IMR-90 (cell line): ENCODE measurements around the gene IL1RAP. TPM values are rescaled to one million over a fixed set of nuclear protein-coding genes. Genes with fewer than 3 reads are reported as not detected.

Experiments
- ATAC-seq: fragments of 200-7000 bp; cut with Tn5 transposase; 2 replicates; pipeline ENCODE4 v1.9.1; 2020; ENCODE audit warnings: low read depth, mild to moderate bottlenecking, moderate library complexity
- BruUV-seq: library from RNA; stranded (reverse); fragments of 400-500 nt; replicated peaks from 2 replicates; lab custom pipeline; 2021; lab: Mats Ljungman, UMichigan
- CTCF ChIA-PET: fragments of 300-600 bp; formaldehyde crosslinking; extraction: SDS; loops from one replicate; lab custom pipeline; 2021; ENCODE audit warnings: antibody characterized with exemption; lab: Yijun Ruan, JAX
- POLR2A ChIA-PET: fragments of 300-600 bp; sonication (Branson Sonifier 250); formaldehyde crosslinking; loops from one replicate; lab custom pipeline; 2022; ENCODE audit warnings: antibody characterized with exemption; ENCODE audit not compliant: unreplicated experiment; lab: Charles Lee
- DNase-seq: peaks from one replicate; pipeline ENCODE4 v3.0.0; 2013
- H2AFZ ChIP-seq: replicated peaks from 2 replicates; pipeline ENCODE3; 2013; ENCODE audit warnings: low read length, mild to moderate bottlenecking; ENCODE audit not compliant: poor library complexity
- H2AK5ac ChIP-seq: 2 replicates; pipeline ENCODE4 v1.6.1; 2013; ENCODE audit warnings: low read depth, low read length, inconsistent platforms
- H2AK9ac ChIP-seq: replicated peaks from 2 replicates; pipeline ENCODE3; 2013; ENCODE audit warnings: mild to moderate bottlenecking, low read depth, low read length, moderate library complexity; ENCODE audit not compliant: poor library complexity
- H2BK120ac ChIP-seq: 2 replicates; pipeline ENCODE4 v1.6.1; 2013; ENCODE audit warnings: low read depth, low read length, inconsistent platforms
- H2BK15ac ChIP-seq: 3 replicates; pipeline ENCODE4 v1.6.1; 2013; ENCODE audit warnings: low read depth, low read length, inconsistent platforms
- H2BK20ac ChIP-seq: 2 replicates; pipeline ENCODE4 v1.6.1; 2013; ENCODE audit warnings: low read depth, mild to moderate bottlenecking, inconsistent platforms, low read length, moderate library complexity
- H2BK5ac ChIP-seq: 2 replicates; pipeline ENCODE4 v1.6.1; 2013; ENCODE audit warnings: mild to moderate bottlenecking, low read depth, low read length, inconsistent platforms; ENCODE audit not compliant: poor library complexity, severe bottlenecking
- H3K14ac ChIP-seq: replicated peaks from 2 replicates; pipeline ENCODE4 v1.6.1; 2013; ENCODE audit warnings: low read depth, low read length, inconsistent platforms
- H3K18ac ChIP-seq: 2 replicates; pipeline ENCODE4 v1.6.1; 2013; ENCODE audit warnings: low read depth, low read length, control low read depth
- H3K23ac ChIP-seq: 2 replicates; pipeline ENCODE4 v1.6.1; 2013; ENCODE audit warnings: low read depth, low read length, inconsistent platforms
- H3K27ac ChIP-seq: 2 replicates; pipeline ENCODE4 v1.5.1; 2013; ENCODE audit warnings: mild to moderate bottlenecking, control low read depth, low read length; ENCODE audit not compliant: insufficient read depth
- H3K27me3 ChIP-seq: 2 replicates; pipeline ENCODE4 v1.6.1; 2013; ENCODE audit warnings: low read length; ENCODE audit not compliant: control insufficient read depth, insufficient read depth
- H3K36me3 ChIP-seq: 2 replicates; pipeline ENCODE4 v1.6.1; 2013; ENCODE audit warnings: low read length, mixed read lengths; ENCODE audit not compliant: control insufficient read depth, insufficient read depth
- H3K4ac ChIP-seq: 2 replicates; pipeline ENCODE4 v1.6.1; 2013; ENCODE audit warnings: low read depth, low read length, inconsistent platforms
- H3K4me1 ChIP-seq: 2 replicates; pipeline ENCODE4 v1.6.1; 2013; ENCODE audit warnings: low read length, mixed read lengths; ENCODE audit not compliant: control insufficient read depth, insufficient read depth
- H3K4me2 ChIP-seq: 2 replicates; pipeline ENCODE4 v1.6.1; 2013; ENCODE audit warnings: low read depth, mild to moderate bottlenecking, control low read depth, low read length, moderate library complexity
- H3K4me3 ChIP-seq: 2 replicates; pipeline ENCODE4 v1.5.1; 2013; ENCODE audit warnings: low read depth, mild to moderate bottlenecking, control low read depth, low read length, moderate library complexity; ENCODE audit not compliant: insufficient read depth
- H3K56ac ChIP-seq: 2 replicates; pipeline ENCODE4 v1.6.1; 2013; ENCODE audit warnings: low read length, inconsistent platforms; ENCODE audit not compliant: insufficient read depth; ENCODE audit errors: extremely low read depth
- H3K79me1 ChIP-seq, 2 experiments: 2 replicates each; pipeline ENCODE4 v1.6.1; 2013; ENCODE audit warnings: low read length in 2 of 2, inconsistent platforms in 1 of 2, low read depth in 1 of 2
- H3K9ac ChIP-seq: 2 replicates; pipeline ENCODE4 v1.6.1; 2013; ENCODE audit warnings: low read depth, low read length, control low read depth
- H3K9me1 ChIP-seq: 2 replicates; pipeline ENCODE4 v1.6.1; 2013; ENCODE audit warnings: low read length, inconsistent platforms; ENCODE audit not compliant: insufficient read depth
- H3K9me3 ChIP-seq: 2 replicates; pipeline ENCODE4 v1.6.1; 2013; ENCODE audit warnings: low read length; ENCODE audit not compliant: control insufficient read depth, insufficient read depth
- H4K20me1 ChIP-seq: 2 replicates; pipeline ENCODE4 v1.6.1; 2013; ENCODE audit warnings: low read length, inconsistent platforms; ENCODE audit not compliant: insufficient read depth
- H4K5ac ChIP-seq: 2 replicates; pipeline ENCODE4 v1.6.1; 2013; ENCODE audit warnings: mild to moderate bottlenecking, low read depth, low read length, control low read depth
- H4K8ac ChIP-seq, 2 experiments: 2 replicates each; pipeline ENCODE4 v1.6.1; 2013; ENCODE audit warnings: low read depth in 2 of 2, low read length in 2 of 2, control low read depth in 1 of 2, inconsistent platforms in 1 of 2
- H4K91ac ChIP-seq: 2 replicates; pipeline ENCODE4 v1.6.1; 2013; ENCODE audit warnings: low read depth, low read length, inconsistent platforms; ENCODE audit not compliant: insufficient read depth
- BHLHE40 ChIP-seq: fragments of 150-350 bp; IDR thresholded peaks from 2 replicates; pipeline ENCODE4 v1.6.1; 2016; ENCODE audit warnings: mild to moderate bottlenecking, low read depth, low read length
- CHD1 ChIP-seq: IDR thresholded peaks from 2 replicates; pipeline ENCODE4 v1.6.1; 2012; ENCODE audit warnings: low read depth, low read length, improper control_type of control experiment
- ELK1 ChIP-seq: fragments of 150-350 bp; IDR thresholded peaks from 2 replicates; pipeline ENCODE4 v1.6.1; 2016; ENCODE audit warnings: low read depth, mild to moderate bottlenecking, low read length, moderate library complexity, borderline replicate concordance
- FOS ChIP-seq: fragments of 150-350 bp; IDR thresholded peaks from 2 replicates; pipeline ENCODE4 v1.6.1; 2016; ENCODE audit warnings: low read depth, low read length
- MAFK ChIP-seq: IDR thresholded peaks from 2 replicates; pipeline ENCODE4 v1.6.1; 2012; ENCODE audit warnings: low read depth, low read length, improper control_type of control experiment
- MAZ ChIP-seq: IDR thresholded peaks from 2 replicates; pipeline ENCODE4 v1.6.1; 2012; ENCODE audit warnings: low read depth, mild to moderate bottlenecking, low read length, improper control_type of control experiment, moderate library complexity, borderline replicate concordance
- MXI1 ChIP-seq: IDR thresholded peaks from 2 replicates; pipeline ENCODE4 v1.6.1; 2012; ENCODE audit warnings: low read depth, mild to moderate bottlenecking, low read length, moderate library complexity, borderline replicate concordance
- NFE2L2 ChIP-seq: fragments of 150-350 bp; IDR thresholded peaks from 2 replicates; pipeline ENCODE4 v1.6.1; 2016; ENCODE audit warnings: low read depth, mild to moderate bottlenecking, low read length
- POLR2A ChIP-seq: IDR thresholded peaks from 2 replicates; pipeline ENCODE4 v1.6.1; 2012; ENCODE audit warnings: mild to moderate bottlenecking, low read depth, low read length
- RAD21 ChIP-seq: IDR thresholded peaks from 2 replicates; pipeline ENCODE4 v1.6.1; 2012; ENCODE audit warnings: low read length, improper control_type of control experiment
- RCOR1 ChIP-seq: IDR thresholded peaks from 2 replicates; pipeline ENCODE4 v1.6.1; 2012; ENCODE audit warnings: mild to moderate bottlenecking, low read length, improper control_type of control experiment; ENCODE audit not compliant: insufficient replicate concordance
- RFX5 ChIP-seq: IDR thresholded peaks from 2 replicates; pipeline ENCODE4 v1.8.0; 2012; ENCODE audit warnings: low read depth, mild to moderate bottlenecking, low read length, moderate library complexity
- SMC3 ChIP-seq: fragments of 150-350 bp; IDR thresholded peaks from 2 replicates; pipeline ENCODE4 v1.6.1; 2016; ENCODE audit warnings: low read depth, mild to moderate bottlenecking, antibody characterized with exemption, low read length, moderate library complexity
- WGBS, 2 experiments: methylation state at CpG; one replicate each; pipeline versions ENCODE4 v1.1.5 to v1.1.7; 2013; ENCODE audit warnings: missing lambda C conversion rate in 2 of 2; ENCODE audit not compliant: insufficient read length in 1 of 2; ENCODE audit errors: extremely low coverage in 2 of 2; 5-methylcytosine and 5-hydroxymethylcytosine counted together
- dilution Hi-C: fragments of 300-500 bp; cut with HindIII; formaldehyde crosslinking; loops from one replicate; pipeline ENCODE4 v1.14.3; 2018; ENCODE audit warnings: low sequenced_read_pairs; ENCODE audit not compliant: unreplicated experiment
- in situ Hi-C: fragments of 300-500 bp; cut with MboI; formaldehyde crosslinking; loops from 3 replicates; pipeline ENCODE4 v1.14.3; 2019; ENCODE audit warnings: low sequenced_read_pairs, inconsistent platforms, mixed read lengths
- intact Hi-C: fragments of 100-400 bp; cut with micrococcal nuclease; formaldehyde crosslinking; loops from 2 replicates; pipeline ENCODE4 v1.10.0; 2022
- polyA plus RNA-seq, 3 experiments: library from polyadenylated mRNA; depleted of rRNA; stranded (reverse); fragments of >200 nt; gene quantifications; 2 replicates each; pipeline ENCODE4 v1.2.3, GENCODE V29; 2012; ENCODE audit warnings: low replicate concordance in 1 of 3
- total RNA-seq: library from RNA; depleted of rRNA; stranded (reverse); fragments of >200 nt; gene quantifications from 2 replicates; pipeline ENCODE4 v1.2.3, GENCODE V29; 2012
- TF ChIP-seq, protein P1 (sequence below): conservative IDR thresholded peaks from 2 replicates; pipeline ENCODE4 v1.5.1; 2012; ENCODE audit warnings: mild to moderate bottlenecking, low read depth, low read length, improper control_type of control experiment

The IL1RAP gene
- total and polyA plus RNA-seq, 2 of the 4 experiments (the other 2 are of a cell fraction): 8.3 to 11.3 TPM

- Histone ChIP-seq H3K9me3 (no peaks in the 10 kb centered on the region; the same call in 1 of the 2 replicates), H3K9me1 (no peaks in the 10 kb centered on the region), H2AFZ (no peak overlapping the region), H3K4me1 (no peaks in the 10 kb centered on the region), H3K27ac (no peak overlapping the region), H3K9ac (no peak overlapping the region), H2BK120ac (no peak overlapping the region), H3K36me3 (no peaks in the 10 kb centered on the region), H2AK9ac (no peak overlapping the region), H3K4me3 (no peak overlapping the region), H2BK5ac (no peak overlapping the region), H3K18ac (no peak overlapping the region), H4K20me1 (no peaks in the 10 kb centered on the region), H4K8ac (no peak overlapping the region), H2AK5ac (no peak overlapping the region), H3K14ac (no peak overlapping the region), H3K27me3 (no peaks in the 10 kb centered on the region), H3K4ac (no peak overlapping the region), H3K23ac (no peak overlapping the region), H4K5ac (no peak overlapping the region), H3K79me1 (peaks cover 0 to 3% of the 10 kb centered on the region in 2 experiments; a peak in 1 of 4 replicates), H3K56ac (no peak overlapping the region), H4K91ac (no peak overlapping the region), H2BK15ac (no peak overlapping the region), H3K4me2 (no peak overlapping the region), H2BK20ac (no peak overlapping the region)
- ATAC-seq: no peak
- dilution Hi-C loops (no loop called here), intact Hi-C loops (no loop called here), in situ Hi-C loops (no loop called here)
- ChIA-PET POLR2A (no interaction called here), CTCF (interaction anchor here (0.6 kb wide), 1 partner anchor 45 kb away, joined by 3 read pairs; no protein-coding TSS in a partner anchor)
- BruUV-seq: no TSS peak
- WGBS, 2 experiments: 96% methylated on average over 7 of the region's 11 CpGs; no CpG with 5 or more reads in 1 of the 2 experiments
- no peak for DNase-seq
- TF ChIP-seq MXI1 (no peak), RAD21 (no peak), RCOR1 (no peak), NFE2L2 (no peak), POLR2A (no peak), CHD1 (no peak), FOS (no peak), ELK1 (no peak), MAFK (no peak), SMC3 (no peak), MAZ (no peak), RFX5 (no peak), BHLHE40 (no peak)
- TF ChIP-seq, protein P1, sequence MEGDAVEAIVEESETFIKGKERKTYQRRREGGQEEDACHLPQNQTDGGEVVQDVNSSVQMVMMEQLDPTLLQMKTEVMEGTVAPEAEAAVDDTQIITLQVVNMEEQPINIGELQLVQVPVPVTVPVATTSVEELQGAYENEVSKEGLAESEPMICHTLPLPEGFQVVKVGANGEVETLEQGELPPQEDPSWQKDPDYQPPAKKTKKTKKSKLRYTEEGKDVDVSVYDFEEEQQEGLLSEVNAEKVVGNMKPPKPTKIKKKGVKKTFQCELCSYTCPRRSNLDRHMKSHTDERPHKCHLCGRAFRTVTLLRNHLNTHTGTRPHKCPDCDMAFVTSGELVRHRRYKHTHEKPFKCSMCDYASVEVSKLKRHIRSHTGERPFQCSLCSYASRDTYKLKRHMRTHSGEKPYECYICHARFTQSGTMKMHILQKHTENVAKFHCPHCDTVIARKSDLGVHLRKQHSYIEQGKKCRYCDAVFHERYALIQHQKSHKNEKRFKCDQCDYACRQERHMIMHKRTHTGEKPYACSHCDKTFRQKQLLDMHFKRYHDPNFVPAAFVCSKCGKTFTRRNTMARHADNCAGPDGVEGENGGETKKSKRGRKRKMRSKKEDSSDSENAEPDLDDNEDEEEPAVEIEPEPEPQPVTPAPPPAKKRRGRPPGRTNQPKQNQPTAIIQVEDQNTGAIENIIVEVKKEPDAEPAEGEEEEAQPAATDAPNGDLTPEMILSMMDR: no peak
Measured at GRCh38 chr3:190560013-190560895, 46.4 kb downstream of the IL1RAP start.
